GM21390 (cell line): Measurements from ENCODE around the gene FOXN4.

Experiments used
- ATAC-seq: cut with Tn5 transposase; IDR thresholded peaks from one replicate; pipeline ENCODE4 v1.9.1; 2021; ENCODE audit not compliant: unreplicated experiment

FOXN4 gene

DNA sequence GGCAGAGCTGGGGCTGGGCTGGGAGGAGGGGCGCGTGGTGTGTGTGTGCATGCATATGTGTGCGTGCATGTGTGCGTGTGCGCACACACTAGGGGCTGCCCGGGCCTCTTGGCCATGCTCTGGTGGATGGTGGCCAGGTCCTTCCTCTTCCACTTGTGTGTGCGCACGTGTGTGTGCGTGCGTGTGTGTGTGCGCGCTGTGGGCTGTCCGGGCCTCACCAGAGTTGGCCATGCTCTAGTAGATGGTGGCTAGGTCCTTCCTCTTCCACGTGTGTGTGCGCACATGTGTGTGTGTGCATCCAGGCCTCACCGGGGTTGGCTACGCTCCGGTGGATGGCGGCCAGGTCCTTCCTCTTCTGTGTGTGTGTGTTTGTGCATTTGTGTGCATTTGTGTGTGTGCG lies 24.7 kb downstream of the FOXN4 start:
- ATAC-seq: no peak

DNA sequence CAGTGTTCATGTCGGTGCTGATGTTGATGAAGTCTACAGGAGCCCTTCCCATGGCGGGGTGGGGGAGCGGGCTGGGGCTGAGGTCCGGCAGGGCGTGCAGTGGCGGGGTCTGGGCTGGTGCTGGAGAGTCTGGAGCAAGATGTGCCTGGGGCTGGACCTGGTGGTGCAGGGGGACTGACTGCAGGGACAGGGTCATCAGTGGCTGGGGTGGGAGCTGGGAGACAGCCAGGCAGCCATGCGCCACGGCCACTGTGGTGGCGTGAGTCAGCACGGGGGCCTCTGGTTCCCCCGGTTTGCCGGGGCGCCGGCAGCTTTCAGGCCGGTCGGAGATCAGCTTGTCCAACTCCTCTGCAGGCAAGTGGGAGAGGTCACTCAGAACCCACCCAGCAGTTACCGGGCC lies 27.6 kb downstream of the FOXN4 start:
- no peak for ATAC-seq

DNA sequence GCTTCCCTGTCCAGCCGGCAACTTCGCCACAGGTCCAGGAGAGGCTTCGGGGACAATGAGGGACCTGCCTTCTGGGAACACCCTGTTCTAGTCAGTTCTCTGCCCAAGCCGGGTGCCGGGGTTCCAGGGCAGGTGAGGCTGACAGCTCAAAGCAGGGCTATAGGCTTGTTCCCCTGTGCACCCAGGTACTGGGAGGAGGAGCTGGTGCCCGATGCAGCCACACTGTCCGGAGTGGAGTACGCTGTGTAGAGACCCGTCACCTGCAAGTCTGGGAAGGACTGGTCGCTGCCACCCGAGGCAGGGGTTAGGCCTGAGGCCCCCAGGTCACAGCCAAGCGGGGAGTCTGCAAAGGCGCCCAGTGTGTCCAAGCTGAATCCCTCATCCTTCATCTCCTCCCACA lies 29.6 kb downstream of the FOXN4 start:
- ATAC-seq: no peak

DNA sequence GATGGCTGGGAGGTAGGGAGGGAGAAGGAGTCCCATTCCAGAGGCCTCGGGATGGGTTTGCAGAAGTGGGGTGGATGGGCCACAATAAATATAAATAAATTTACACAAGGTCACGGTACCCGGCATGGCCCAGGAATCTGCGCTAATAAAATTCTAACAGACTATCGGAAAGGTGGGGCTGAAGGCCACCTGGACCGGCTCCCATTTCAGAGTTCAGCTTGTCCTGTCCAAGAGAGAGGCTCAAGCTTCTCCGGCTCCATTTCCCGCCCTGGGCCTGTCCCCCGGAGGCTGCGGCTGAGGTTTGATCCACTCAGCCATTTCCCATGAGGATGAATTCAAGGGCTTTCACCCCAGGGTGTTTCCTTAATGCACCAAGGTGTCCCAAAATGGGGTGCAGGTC lies 30.2 kb downstream of the FOXN4 start:
- no peak for ATAC-seq

GRCh38 chr12:109277899-109278762 lies 31.0 kb downstream of the FOXN4 start:
- no peak for ATAC-seq

DNA sequence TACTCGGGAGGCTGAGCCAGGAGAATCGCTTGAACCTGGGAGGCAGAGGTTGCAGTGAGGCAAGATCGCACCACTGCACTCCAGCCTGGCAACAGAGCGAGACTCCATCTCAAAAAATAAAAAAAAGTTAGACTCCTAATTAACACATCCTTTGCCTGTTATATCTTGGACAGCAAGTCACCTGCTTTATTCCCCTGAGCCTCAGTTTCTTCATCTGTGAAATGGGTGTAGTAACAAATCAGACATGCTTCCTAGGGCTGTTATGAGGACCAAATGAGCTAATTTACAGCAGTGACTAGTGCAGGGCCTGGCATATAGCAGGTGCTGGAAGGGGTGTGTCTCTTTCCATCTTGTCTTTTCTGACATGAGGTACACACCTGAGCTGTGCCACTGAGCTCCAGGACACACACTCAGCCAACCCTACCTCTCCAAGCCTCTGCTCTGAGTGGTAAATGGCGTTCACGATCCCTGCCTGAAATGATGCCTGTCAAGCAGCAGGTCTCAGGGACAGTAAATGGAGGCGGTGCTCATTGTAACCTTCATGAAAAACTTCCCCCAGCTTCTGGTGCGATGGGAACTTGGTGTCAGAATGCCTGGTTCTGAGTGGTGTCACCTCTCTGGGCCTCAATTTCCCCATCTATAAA lies 31.7 kb downstream of the FOXN4 start:
- no peak for ATAC-seq

DNA sequence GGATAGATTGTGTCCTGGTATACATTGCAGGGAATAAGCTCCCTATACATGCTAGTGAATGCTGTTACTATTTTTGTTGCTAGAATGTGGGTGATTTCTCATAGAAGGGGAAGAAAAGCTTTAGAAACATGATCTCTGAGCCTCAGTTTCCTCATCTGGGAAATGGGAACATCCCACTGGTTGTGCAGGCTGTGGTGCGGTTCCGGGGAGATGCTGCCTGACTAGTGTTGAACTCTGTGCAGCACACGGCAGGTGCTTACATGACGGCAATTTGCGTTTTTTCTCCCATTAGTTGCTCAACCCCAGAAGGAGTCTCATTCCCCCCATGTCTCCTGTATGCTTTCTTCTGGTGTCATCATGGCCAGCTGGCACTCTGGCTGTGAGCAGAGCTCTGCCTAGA lies 32.9 kb downstream of the FOXN4 start:
- no peak for ATAC-seq

- ATAC-seq: no peak
Observed at GRCh38 chr12:109275173-109275572, 33.9 kb downstream of the FOXN4 start.

DNA sequence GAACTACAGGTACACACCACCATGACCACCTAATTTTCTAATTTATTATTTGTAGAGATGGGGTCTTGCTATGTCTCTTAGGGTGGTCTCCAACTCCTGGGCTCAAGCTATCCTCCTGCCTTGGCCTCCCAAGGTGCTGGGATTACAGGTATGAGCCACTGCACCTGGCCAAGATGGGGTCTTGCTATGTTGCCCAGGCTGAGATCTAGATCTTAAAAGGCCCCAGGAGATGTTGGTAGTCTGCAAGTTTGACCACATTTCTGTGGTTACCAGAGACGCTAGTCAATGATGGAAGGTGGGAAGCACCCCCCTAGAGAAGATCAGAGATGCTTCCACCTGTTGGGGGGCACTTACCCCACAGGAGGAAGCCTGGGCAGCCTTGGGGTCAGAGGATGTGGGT lies 34.7 kb downstream of the FOXN4 start:
- ATAC-seq: no peak

GRCh38 chr12:109273354-109273753 lies 35.7 kb downstream of the FOXN4 start:
- no peak for ATAC-seq

DNA sequence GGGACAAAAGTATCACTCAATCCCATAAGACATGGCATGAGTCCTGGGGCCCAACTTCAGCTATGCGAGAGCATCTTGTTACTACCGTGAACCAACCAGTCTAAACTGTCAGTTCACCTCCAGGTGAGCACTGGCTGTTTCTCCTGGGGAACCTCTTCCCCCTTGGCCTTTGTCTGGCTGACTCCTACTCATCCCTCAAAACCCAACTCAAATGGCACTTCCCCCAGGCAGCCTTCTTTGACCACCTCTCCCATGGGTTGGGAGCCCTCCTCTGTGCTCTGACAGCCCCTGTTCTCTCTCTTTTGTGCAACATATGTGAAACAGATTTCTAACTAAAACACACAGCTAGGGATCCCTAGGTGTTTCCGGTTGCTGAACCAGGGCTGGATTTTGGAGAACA lies 37.7 kb downstream of the FOXN4 start:
- ATAC-seq: no peak

GRCh38 chr12:109270494-109270893 lies 38.6 kb downstream of the FOXN4 start:
- no peak for ATAC-seq

DNA sequence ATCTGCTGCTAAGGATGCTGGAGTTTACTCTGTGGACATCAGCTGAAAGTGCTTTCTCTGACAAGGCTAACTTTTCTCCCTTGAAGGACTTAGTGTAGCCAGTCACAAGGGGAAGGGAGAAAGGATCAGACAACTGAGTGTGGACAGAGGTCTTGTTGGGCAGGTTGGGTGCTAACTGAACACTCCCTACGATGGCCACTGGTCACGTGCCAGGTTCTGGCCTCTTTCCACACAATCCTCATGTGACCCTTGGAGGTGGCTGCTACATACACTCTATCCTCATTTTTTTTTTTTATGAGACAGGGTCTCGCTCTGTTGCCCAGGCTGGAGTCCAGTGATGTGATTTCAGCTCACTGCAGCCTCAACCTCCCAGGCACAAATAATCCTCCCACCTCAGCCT lies 39.7 kb downstream of the FOXN4 start:
- ATAC-seq: no peak

DNA sequence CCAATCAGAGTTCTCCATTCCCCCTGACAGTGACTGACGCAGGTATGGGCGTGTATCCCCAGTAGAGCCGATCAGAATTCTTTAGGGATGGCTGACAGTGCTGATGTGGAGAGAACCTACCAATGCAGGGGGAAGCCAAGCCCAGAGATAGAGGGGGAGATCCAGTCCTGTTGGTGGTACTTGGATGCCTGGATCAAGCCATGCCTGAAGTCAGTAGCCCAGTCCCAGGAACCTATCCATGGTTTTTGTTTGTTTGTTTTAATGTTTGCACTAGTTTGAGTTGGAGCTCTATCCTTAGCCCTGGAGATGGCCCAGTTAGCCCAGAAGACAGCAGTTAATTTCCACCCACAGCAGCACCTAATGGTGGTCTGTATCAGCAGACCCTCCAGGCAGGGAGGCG lies 40.2 kb downstream of the FOXN4 start:
- ATAC-seq: no peak

DNA sequence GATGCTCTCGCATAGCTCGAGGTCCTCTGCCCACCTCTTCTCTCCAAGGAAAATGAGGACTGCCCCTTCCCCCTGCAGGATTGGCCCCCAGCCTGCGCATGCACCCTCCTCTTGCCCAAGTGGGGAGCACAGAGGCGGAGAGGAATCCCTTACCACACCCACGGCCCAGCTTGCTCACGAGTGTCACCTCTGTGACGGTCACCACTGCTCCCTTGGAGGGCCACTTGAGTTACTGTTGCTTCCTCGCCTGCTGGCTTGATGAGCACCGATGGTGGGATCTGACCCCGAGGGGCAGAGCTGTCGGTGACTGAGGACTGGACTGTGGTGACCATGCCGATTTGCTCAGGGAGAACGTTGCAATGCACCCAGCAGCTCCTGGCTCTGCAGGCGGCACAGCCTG lies 41.7 kb downstream of the FOXN4 start:
- no peak for ATAC-seq

GRCh38 chr12:109266106-109266879 lies 42.8 kb downstream of the FOXN4 start:
- no peak for ATAC-seq

GRCh38 chr12:109264943-109265650 lies 44.0 kb downstream of the FOXN4 start:
- no peak for ATAC-seq

DNA sequence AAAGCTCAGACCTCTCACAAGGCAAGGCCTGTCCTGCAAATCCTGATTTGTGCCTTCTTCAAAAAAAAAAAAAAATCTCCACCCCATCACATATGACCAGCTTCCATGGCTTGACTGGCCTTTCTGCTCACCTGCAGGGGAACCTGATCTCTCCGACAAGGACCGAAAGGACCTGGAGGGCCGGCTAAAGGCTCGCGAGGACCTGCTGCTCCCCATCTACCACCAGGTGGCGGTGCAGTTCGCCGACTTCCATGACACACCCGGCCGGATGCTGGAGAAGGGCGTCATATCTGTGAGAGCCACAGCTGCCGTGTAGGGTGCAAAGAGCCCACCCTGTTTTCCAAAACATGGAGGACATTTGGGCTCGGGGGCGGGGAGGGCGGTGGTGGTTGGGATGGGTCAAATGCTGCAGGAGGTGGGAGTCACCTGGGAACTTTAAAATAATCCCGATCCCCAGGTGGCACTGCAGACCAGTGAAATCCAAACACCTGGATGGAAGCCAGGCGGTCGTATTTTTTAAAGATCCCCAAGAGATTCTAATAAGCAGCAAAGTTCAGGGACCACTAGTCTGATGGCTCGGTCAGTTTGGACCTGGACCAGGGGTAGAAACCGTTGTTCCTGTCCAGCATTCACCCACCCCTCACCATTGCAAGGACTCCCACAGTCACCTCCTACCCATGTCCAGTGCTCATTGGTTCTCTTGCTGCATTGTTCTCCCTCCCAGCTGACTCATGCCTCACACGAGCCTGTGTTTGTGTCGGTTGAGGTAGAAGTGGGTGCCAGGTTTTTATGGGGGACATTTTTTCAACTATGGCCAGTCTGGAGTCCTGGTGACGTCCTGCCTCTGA lies 44.8 kb downstream of the FOXN4 start:
- no peak for ATAC-seq

DNA sequence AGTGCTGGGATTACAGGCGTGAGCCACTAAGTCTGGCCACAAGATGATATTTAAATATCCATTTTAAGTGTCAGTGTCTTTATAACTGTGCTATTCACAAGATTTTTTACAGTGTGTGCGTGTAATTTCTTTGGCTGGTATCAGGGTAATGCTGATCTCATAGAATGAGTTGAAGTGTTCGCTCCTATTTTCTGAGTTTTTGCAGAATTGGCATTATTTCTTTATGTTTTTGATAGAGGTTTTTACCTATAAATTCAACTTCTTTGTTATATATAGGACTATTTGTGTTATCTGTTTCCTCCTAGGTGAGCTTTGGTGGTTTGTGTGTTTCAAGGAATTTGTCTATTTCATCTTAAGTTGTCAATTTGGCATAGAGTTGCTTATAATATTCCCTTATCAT lies 45.6 kb downstream of the FOXN4 start:
- no peak for ATAC-seq

- no peak for ATAC-seq
Observed at GRCh38 chr12:109261939-109262338, 47.1 kb downstream of the FOXN4 start.
